Mesenchymal stem cell (in vitro differentiated cells and primary cell): ENCODE data around the gene PACC1.

ENCODE experiments used
- DNase-seq: peaks from one replicate; pipeline ENCODE4 v3.0.0-alpha.2; 2013
- H2AFZ ChIP-seq: one replicate; pipeline ENCODE4 v1.6.1; 2013; ENCODE audit warnings: low read depth, mild to moderate bottlenecking, control low read depth, inconsistent platforms, low read length, moderate library complexity
- H2AK5ac ChIP-seq: 2 replicates; pipeline ENCODE4 v1.6.1; 2013; ENCODE audit warnings: low read length, moderate library complexity, mild to moderate bottlenecking, inconsistent platforms; ENCODE audit not compliant: severe bottlenecking
- H2BK120ac ChIP-seq: one replicate; pipeline ENCODE4 v1.6.1; 2013; ENCODE audit warnings: low read depth, mild to moderate bottlenecking, inconsistent platforms, low read length, moderate library complexity
- H2BK12ac ChIP-seq, 2 experiments: one replicate each; pipeline ENCODE4 v1.6.1; 2013; ENCODE audit warnings: inconsistent platforms in 2 of 2, low read length in 2 of 2, mild to moderate bottlenecking in 2 of 2, moderate library complexity in 2 of 2, control low read depth in 1 of 2
- H2BK15ac ChIP-seq: one replicate; pipeline ENCODE4 v1.6.1; 2013; ENCODE audit warnings: mild to moderate bottlenecking, low read depth, inconsistent platforms; ENCODE audit not compliant: poor library complexity, severe bottlenecking
- H2BK5ac ChIP-seq: 2 replicates; pipeline ENCODE4 v1.6.1; 2013; ENCODE audit warnings: low read depth, mild to moderate bottlenecking, low read length, control low read depth, inconsistent platforms; ENCODE audit not compliant: poor library complexity, severe bottlenecking
- H3K14ac ChIP-seq, 2 experiments: one replicate each; pipeline ENCODE4 v1.6.1; 2013; ENCODE audit warnings: inconsistent platforms in 2 of 2, low read length in 2 of 2, control low read depth in 1 of 2, mild to moderate bottlenecking in 1 of 2, moderate library complexity in 1 of 2
- H3K18ac ChIP-seq, 2 experiments: one replicate each; pipeline ENCODE4 v1.6.1; 2013; ENCODE audit warnings: inconsistent platforms in 2 of 2, low read length in 2 of 2, control low read depth in 1 of 2, low read depth in 1 of 2, mild to moderate bottlenecking in 1 of 2
- H3K23ac ChIP-seq, 2 experiments: one replicate each; pipeline ENCODE4 v1.6.1; 2013; ENCODE audit warnings: inconsistent platforms in 2 of 2, low read length in 2 of 2, mild to moderate bottlenecking in 2 of 2, moderate library complexity in 2 of 2, control low read depth in 1 of 2
- H3K27ac ChIP-seq: 2 replicates; pipeline ENCODE4 v1.5.1; 2013; ENCODE audit warnings: mild to moderate bottlenecking, moderate library complexity, low read length, control low read depth, inconsistent platforms; ENCODE audit not compliant: poor library complexity, severe bottlenecking
- H3K27me3 ChIP-seq, 2 experiments: 2 replicates each; pipeline versions ENCODE4 v1.6.1 to v1.7.0; 2013; ENCODE audit warnings: low read length in 2 of 2, mild to moderate bottlenecking in 2 of 2, moderate library complexity in 2 of 2, control low read depth in 1 of 2, inconsistent platforms in 1 of 2; ENCODE audit not compliant: control insufficient read depth in 1 of 2, insufficient read depth in 1 of 2
- H3K36me3 ChIP-seq, 2 experiments: 2 replicates each; pipeline versions ENCODE4 v1.6.1 to v1.7.0; 2013; ENCODE audit warnings: low read length in 2 of 2, control low read depth in 1 of 2, inconsistent platforms in 1 of 2, low read depth in 1 of 2, mild to moderate bottlenecking in 1 of 2; ENCODE audit not compliant: insufficient read depth in 2 of 2, control insufficient read depth in 1 of 2
- H3K4ac ChIP-seq, 2 experiments: one replicate each; pipeline ENCODE4 v1.6.1; 2013; ENCODE audit warnings: inconsistent platforms in 2 of 2, low read length in 2 of 2, mild to moderate bottlenecking in 2 of 2, moderate library complexity in 2 of 2, control low read depth in 1 of 2, low read depth in 1 of 2
- H3K4me1 ChIP-seq: 2 replicates; pipeline ENCODE4 v1.6.1; 2013; ENCODE audit warnings: low read depth, low read length, control low read depth; ENCODE audit not compliant: control insufficient read depth, insufficient read depth
- H3K4me2 ChIP-seq: 2 replicates; pipeline ENCODE4 v1.6.1; 2013; ENCODE audit warnings: low read length, mild to moderate bottlenecking, inconsistent platforms; ENCODE audit not compliant: poor library complexity, severe bottlenecking
- H3K4me3 ChIP-seq, 2 experiments: 2 replicates each; pipeline versions ENCODE4 v1.5.1 to v1.7.0; 2013; ENCODE audit warnings: low read length in 2 of 2, mild to moderate bottlenecking in 2 of 2, control low read depth in 1 of 2, low read depth in 1 of 2; ENCODE audit not compliant: insufficient read depth in 1 of 2
- H3K79me1 ChIP-seq: replicated peaks from 2 replicates; pipeline ENCODE4 v1.6.1; 2013; ENCODE audit warnings: mild to moderate bottlenecking, control low read depth, low read length, inconsistent platforms; ENCODE audit not compliant: poor library complexity, severe bottlenecking
- H3K9ac ChIP-seq: 2 replicates; pipeline ENCODE4 v1.7.0; 2013; ENCODE audit warnings: mild to moderate bottlenecking, low read length, moderate library complexity
- H3K9me3 ChIP-seq: 2 replicates; pipeline ENCODE4 v1.7.0; 2013; ENCODE audit warnings: mild to moderate bottlenecking, low read length; ENCODE audit not compliant: control insufficient read depth
- H4K8ac ChIP-seq: one replicate; pipeline ENCODE4 v1.6.1; 2013; ENCODE audit warnings: inconsistent platforms, mild to moderate bottlenecking, low read length, moderate library complexity
- H4K91ac ChIP-seq: one replicate; pipeline ENCODE4 v1.6.1; 2013; ENCODE audit warnings: mild to moderate bottlenecking, low read length, inconsistent platforms
- WGBS: methylation state at CpG from one replicate; pipeline ENCODE4 v1.1.7; 2013; ENCODE audit warnings: mixed read lengths; 5-methylcytosine and 5-hydroxymethylcytosine counted together

PACC1 gene

GRCh38 chr1:212455803-212456528 lies 41.3 kb upstream of the PACC1 start:
- Histone ChIP-seq H2BK120ac (no peak overlapping the region), H3K27me3 (peaks cover 0 to 5% of the 10 kb centered on the region in 2 experiments), H2BK5ac (no peak overlapping the region), H3K4me1 (no peaks in the 10 kb centered on the region), H2BK12ac (no peak overlapping the region), H3K23ac (no peak overlapping the region), H3K79me1 (no peaks in the 10 kb centered on the region), H3K4me3 (no peak overlapping the region), H3K27ac (no peak overlapping the region), H4K8ac (no peak overlapping the region), H2BK15ac (no peak overlapping the region), H3K18ac (no peak overlapping the region), H2AFZ (no peak overlapping the region), H2AK5ac (no peak overlapping the region), H3K4ac (no peak overlapping the region), H3K9ac (peak overlapping the region; percentile 82), H3K4me2 (no peak overlapping the region), H3K14ac (no peak overlapping the region), H3K9me3 (peaks cover 9% of the 10 kb centered on the region), H3K36me3 (no peaks in the 10 kb centered on the region), H4K91ac (no peak overlapping the region)
- 40% methylated on average over 8 of the region's 10 CpGs for WGBS
- DNase-seq, result peak; percentile 79

GRCh38 chr1:212455401-212455800 lies 40.7 kb upstream of the PACC1 start:
- Histone ChIP-seq H4K91ac (no peak overlapping the region), H3K27me3 (peaks cover 0 to 5% of the 10 kb centered on the region in 2 experiments), H2BK15ac (no peak overlapping the region), H3K14ac (no peak overlapping the region), H2BK120ac (no peak overlapping the region), H3K36me3 (no peaks in the 10 kb centered on the region), H3K79me1 (no peaks in the 10 kb centered on the region), H3K23ac (no peak overlapping the region), H3K4ac (no peak overlapping the region), H3K9ac (peak overlapping the region; percentile 29), H3K4me2 (no peak overlapping the region), H3K4me3 (no peak overlapping the region), H2AFZ (no peak overlapping the region), H3K18ac (no peak overlapping the region), H2AK5ac (no peak overlapping the region), H3K4me1 (no peaks in the 10 kb centered on the region), H4K8ac (no peak overlapping the region), H2BK5ac (no peak overlapping the region), H3K27ac (no peak overlapping the region), H3K9me3 (peaks cover 9% of the 10 kb centered on the region), H2BK12ac (no peak overlapping the region)
- DNase-seq, result no peak
- WGBS, result 63% methylated on average over 2 of the region's 2 CpGs

GRCh38 chr1:212454741-212455140 lies 40.1 kb upstream of the PACC1 start:
- no peak overlapping the region for H2BK15ac ChIP-seq
- peaks cover 9% of the 10 kb centered on the region for H3K9me3 ChIP-seq
- H2BK120ac ChIP-seq, result no peak overlapping the region
- no peak overlapping the region for H3K27ac ChIP-seq
- H3K4me1 ChIP-seq, result peaks cover 2% of the 10 kb centered on the region
- 79% methylated on average over 3 of the region's 3 CpGs for WGBS
- no peak overlapping the region for H3K4me3 ChIP-seq
- H3K18ac ChIP-seq, result no peak overlapping the region
- H3K23ac ChIP-seq, result no peak overlapping the region
- H2BK5ac ChIP-seq, result no peak overlapping the region
- no peak overlapping the region for H4K8ac ChIP-seq
- H3K36me3 ChIP-seq, result no peaks in the 10 kb centered on the region
- peaks cover 0 to 5% of the 10 kb centered on the region in 2 experiments for H3K27me3 ChIP-seq
- no peak for DNase-seq
- no peak overlapping the region for H4K91ac ChIP-seq
- H3K9ac ChIP-seq, result no peak overlapping the region
- H3K4me2 ChIP-seq, result no peak overlapping the region
- no peak overlapping the region for H3K14ac ChIP-seq
- no peak overlapping the region for H3K4ac ChIP-seq
- H2AK5ac ChIP-seq, result no peak overlapping the region
- no peaks in the 10 kb centered on the region for H3K79me1 ChIP-seq
- no peak overlapping the region for H2AFZ ChIP-seq
- no peak overlapping the region for H2BK12ac ChIP-seq

GRCh38 chr1:212453156-212453857 lies 38.6 kb upstream of the PACC1 start:
- no peak overlapping the region for H3K4ac ChIP-seq
- peaks cover 0 to 5% of the 10 kb centered on the region in 2 experiments for H3K27me3 ChIP-seq
- H2AK5ac ChIP-seq, result no peak overlapping the region
- no peak overlapping the region for H2BK15ac ChIP-seq
- H3K9ac ChIP-seq, result peak overlapping the region; percentile 58
- H3K4me2 ChIP-seq, result no peak overlapping the region
- peaks cover 2% of the 10 kb centered on the region for H3K4me1 ChIP-seq
- no peak overlapping the region for H4K8ac ChIP-seq
- no peak overlapping the region for H4K91ac ChIP-seq
- H3K18ac ChIP-seq, result no peak overlapping the region
- H2AFZ ChIP-seq, result no peak overlapping the region
- WGBS, result 80% methylated on average over 11 of the region's 12 CpGs
- H2BK12ac ChIP-seq, result no peak overlapping the region
- H2BK120ac ChIP-seq, result no peak overlapping the region
- H3K79me1 ChIP-seq, result no peaks in the 10 kb centered on the region
- H3K36me3 ChIP-seq, result no peaks in the 10 kb centered on the region
- no peak overlapping the region for H3K14ac ChIP-seq
- DNase-seq, result no peak
- H3K9me3 ChIP-seq, result peaks cover 6% of the 10 kb centered on the region
- no peak overlapping the region for H2BK5ac ChIP-seq
- H3K4me3 ChIP-seq, result no peak overlapping the region
- H3K27ac ChIP-seq, result no peak overlapping the region
- no peak overlapping the region for H3K23ac ChIP-seq
